ENCODE data around the gene ABCA7. TPM values are rescaled to one million over a fixed set of nuclear protein-coding genes. Genes with fewer than 3 reads are reported as not detected.

Gene ABCA7
- total and polyA plus RNA-seq, 2 of the 13 experiments (the other 11 are each of a cell fraction or from before 2014, with no cell fraction given) = 4.4 to 32.4 TPM

- TF ChIP-seq, protein P1, sequence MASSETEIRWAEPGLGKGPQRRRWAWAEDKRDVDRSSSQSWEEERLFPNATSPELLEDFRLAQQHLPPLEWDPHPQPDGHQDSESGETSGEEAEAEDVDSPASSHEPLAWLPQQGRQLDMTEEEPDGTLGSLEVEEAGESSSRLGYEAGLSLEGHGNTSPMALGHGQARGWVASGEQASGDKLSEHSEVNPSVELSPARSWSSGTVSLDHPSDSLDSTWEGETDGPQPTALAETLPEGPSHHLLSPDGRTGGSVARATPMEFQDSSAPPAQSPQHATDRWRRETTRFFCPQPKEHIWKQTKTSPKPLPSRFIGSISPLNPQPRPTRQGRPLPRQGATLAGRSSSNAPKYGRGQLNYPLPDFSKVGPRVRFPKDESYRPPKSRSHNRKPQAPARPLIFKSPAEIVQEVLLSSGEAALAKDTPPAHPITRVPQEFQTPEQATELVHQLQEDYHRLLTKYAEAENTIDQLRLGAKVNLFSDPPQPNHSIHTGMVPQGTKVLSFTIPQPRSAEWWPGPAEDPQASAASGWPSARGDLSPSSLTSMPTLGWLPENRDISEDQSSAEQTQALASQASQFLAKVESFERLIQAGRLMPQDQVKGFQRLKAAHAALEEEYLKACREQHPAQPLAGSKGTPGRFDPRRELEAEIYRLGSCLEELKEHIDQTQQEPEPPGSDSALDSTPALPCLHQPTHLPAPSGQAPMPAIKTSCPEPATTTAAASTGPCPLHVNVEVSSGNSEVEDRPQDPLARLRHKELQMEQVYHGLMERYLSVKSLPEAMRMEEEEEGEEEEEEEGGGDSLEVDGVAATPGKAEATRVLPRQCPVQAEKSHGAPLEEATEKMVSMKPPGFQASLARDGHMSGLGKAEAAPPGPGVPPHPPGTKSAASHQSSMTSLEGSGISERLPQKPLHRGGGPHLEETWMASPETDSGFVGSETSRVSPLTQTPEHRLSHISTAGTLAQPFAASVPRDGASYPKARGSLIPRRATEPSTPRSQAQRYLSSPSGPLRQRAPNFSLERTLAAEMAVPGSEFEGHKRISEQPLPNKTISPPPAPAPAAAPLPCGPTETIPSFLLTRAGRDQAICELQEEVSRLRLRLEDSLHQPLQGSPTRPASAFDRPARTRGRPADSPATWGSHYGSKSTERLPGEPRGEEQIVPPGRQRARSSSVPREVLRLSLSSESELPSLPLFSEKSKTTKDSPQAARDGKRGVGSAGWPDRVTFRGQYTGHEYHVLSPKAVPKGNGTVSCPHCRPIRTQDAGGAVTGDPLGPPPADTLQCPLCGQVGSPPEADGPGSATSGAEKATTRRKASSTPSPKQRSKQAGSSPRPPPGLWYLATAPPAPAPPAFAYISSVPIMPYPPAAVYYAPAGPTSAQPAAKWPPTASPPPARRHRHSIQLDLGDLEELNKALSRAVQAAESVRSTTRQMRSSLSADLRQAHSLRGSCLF (CRISPR knock-in tag; IDR thresholded peaks at IDR 0.05; ENCODE audit: borderline replicate concordance) = no peak
- TF ChIP-seq RFXANK (CRISPR knock-in tag; IDR thresholded peaks at IDR 0.05) (no peak), ZNF292 (CRISPR knock-in tag; IDR thresholded peaks at IDR 0.05; ENCODE audit: borderline replicate concordance, low read depth) (peak; percentile 75; the same call in 1 of the 2 replicates), ZNF629 (CRISPR knock-in tag; conservative IDR thresholded peaks at IDR 0.05) (peak; percentile 96), TCF12 (IDR thresholded peaks at IDR 0.05) (no peak), TCF12 (CRISPR knock-in tag; IDR thresholded peaks at IDR 0.05) (no peak), ZNF883 (CRISPR knock-in tag; IDR thresholded peaks at IDR 0.05; ENCODE audit: not compliant biosample characterization) (no peak), ZNF3 (CRISPR knock-in tag; IDR thresholded peaks at IDR 0.05) (no peak), ZBTB49 (CRISPR knock-in tag; IDR thresholded peaks at IDR 0.05; ENCODE audit: borderline replicate concordance) (no peak), CENPT (CRISPR knock-in tag; IDR thresholded peaks at IDR 0.05; ENCODE audit: low read depth) (no peak), ZFP41 (CRISPR knock-in tag; IDR thresholded peaks at IDR 0.05; ENCODE audit: borderline replicate concordance) (no peak), ZNF451 (CRISPR knock-in tag; IDR thresholded peaks at IDR 0.05) (no peak), PBX3 (CRISPR knock-in tag; IDR thresholded peaks at IDR 0.05; ENCODE audit: borderline replicate concordance) (peak; percentile 81; the same call in 1 of the 2 replicates)
- TF ChIP-seq, protein P2, sequence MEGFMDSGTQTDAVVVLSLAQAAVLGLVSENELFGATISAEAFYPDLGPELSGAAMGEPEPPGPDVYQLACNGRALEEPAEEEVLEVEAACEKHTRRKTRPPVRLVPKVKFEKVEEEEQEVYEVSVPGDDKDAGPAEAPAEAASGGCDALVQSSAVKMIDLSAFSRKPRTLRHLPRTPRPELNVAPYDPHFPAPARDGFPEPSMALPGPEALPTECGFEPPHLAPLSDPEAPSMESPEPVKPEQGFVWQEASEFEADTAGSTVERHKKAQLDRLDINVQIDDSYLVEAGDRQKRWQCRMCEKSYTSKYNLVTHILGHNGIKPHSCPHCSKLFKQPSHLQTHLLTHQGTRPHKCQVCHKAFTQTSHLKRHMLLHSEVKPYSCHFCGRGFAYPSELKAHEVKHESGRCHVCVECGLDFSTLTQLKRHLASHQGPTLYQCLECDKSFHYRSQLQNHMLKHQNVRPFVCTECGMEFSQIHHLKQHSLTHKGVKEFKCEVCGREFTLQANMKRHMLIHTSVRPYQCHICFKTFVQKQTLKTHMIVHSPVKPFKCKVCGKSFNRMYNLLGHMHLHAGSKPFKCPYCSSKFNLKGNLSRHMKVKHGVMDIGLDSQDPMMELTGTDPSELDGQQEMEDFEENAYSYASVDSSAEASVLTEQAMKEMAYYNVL (CRISPR knock-in tag; IDR thresholded peaks at IDR 0.05; ENCODE audit: borderline replicate concordance) = no peak
- TF ChIP-seq, protein P3, sequence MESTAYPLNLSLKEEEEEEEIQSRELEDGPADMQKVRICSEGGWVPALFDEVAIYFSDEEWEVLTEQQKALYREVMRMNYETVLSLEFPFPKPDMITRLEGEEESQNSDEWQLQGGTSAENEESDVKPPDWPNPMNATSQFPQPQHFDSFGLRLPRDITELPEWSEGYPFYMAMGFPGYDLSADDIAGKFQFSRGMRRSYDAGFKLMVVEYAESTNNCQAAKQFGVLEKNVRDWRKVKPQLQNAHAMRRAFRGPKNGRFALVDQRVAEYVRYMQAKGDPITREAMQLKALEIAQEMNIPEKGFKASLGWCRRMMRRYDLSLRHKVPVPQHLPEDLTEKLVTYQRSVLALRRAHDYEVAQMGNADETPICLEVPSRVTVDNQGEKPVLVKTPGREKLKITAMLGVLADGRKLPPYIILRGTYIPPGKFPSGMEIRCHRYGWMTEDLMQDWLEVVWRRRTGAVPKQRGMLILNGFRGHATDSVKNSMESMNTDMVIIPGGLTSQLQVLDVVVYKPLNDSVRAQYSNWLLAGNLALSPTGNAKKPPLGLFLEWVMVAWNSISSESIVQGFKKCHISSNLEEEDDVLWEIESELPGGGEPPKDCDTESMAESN (CRISPR knock-in tag; conservative IDR thresholded peaks at IDR 0.05) = no peak; the same call in 1 of the 2 replicates
These were observed 767 bp downstream of the ABCA7 start (continued) for GRCh38 chr19:1040476-1041271.

All from HepG2 (cell line).